Posterior cingulate gyrus (tissue), 11 donors: ENCODE measurements around the gene KLK11.
"Not testable (repeated sequence)": the region's sequence is repeated elsewhere in the genome, so short reads cannot be mapped to it uniquely, and the experiment has no call there.

Experiments
- DNase-seq, 10 donors: peaks; one replicate each; pipeline versions ENCODE4 v3.0.0 to v3.0.0-alpha.2; 2020 to 2021; ENCODE audit warnings: mixed read lengths in 3 of 10
- intact Hi-C: fragments of 100-400 bp; cut with DNase I; formaldehyde crosslinking; loops from one replicate; pipeline ENCODE4 v1.15.1; 2023

KLK11 gene

GRCh38 chr19:51009061-51009891, 17.1 kb downstream of the KLK11 start:
- peak in 1 of 10 donors; percentile 40 for DNase-seq
- intact Hi-C loops, result no loop called here

- intact Hi-C loops, result no loop called here
- DNase-seq, result no peak
Measured at GRCh38 chr19:51007488-51007887, 18.9 kb downstream of the KLK11 start.

GRCh38 chr19:51006406-51006805, 20.0 kb downstream of the KLK11 start:
- intact Hi-C loops, result no loop called here
- DNase-seq, result peak in 1 of 10 donors; percentile 33

- intact Hi-C loops, result no loop called here
- no peak for DNase-seq
Measured at GRCh38 chr19:51005248-51005647, 21.2 kb downstream of the KLK11 start.

- DNase-seq, result no peak
- intact Hi-C loops, result no loop called here
Measured at GRCh38 chr19:51003316-51003715, 23.1 kb downstream of the KLK11 start.

- peak in 1 of 10 donors; percentile 65 for DNase-seq
- intact Hi-C loops, result no loop called here
Measured at GRCh38 chr19:51002542-51003311, 23.7 kb downstream of the KLK11 start.

- no peak for DNase-seq
- intact Hi-C loops, result no loop called here
Measured at GRCh38 chr19:51002089-51002532, 24.3 kb downstream of the KLK11 start.

- intact Hi-C loops, result no loop called here
- no peak for DNase-seq
Measured at GRCh38 chr19:51001515-51001914, 24.9 kb downstream of the KLK11 start, which contains the start of gene KLK8. KLK8 (minus strand) TSS chr19:51001604; CDS start chr19:51001167, 437 bp downstream.

- DNase-seq, result peak in 1 of 10 donors; percentile 37
- intact Hi-C loops, result no loop called here
Measured at GRCh38 chr19:51000981-51001380, 25.4 kb downstream of the KLK11 start.

- DNase-seq, result peak in 1 of 10 donors; percentile 51
- intact Hi-C loops, result no loop called here
Measured at GRCh38 chr19:51000426-51000825, 26.0 kb downstream of the KLK11 start.

- DNase-seq, result no peak
- intact Hi-C loops, result no loop called here
Measured at GRCh38 chr19:50998686-50999085, 27.7 kb downstream of the KLK11 start.

- intact Hi-C loops, result no loop called here
- no peak for DNase-seq
Measured at GRCh38 chr19:50998061-50998460, 28.4 kb downstream of the KLK11 start.

- intact Hi-C loops, result no loop called here
- DNase-seq, result no peak
Measured at GRCh38 chr19:50994129-50994528, 32.3 kb downstream of the KLK11 start.

- intact Hi-C loops, result no loop called here
- DNase-seq, result no peak
Measured at GRCh38 chr19:50992666-50993035, 33.8 kb downstream of the KLK11 start.

GRCh38 chr19:50984416-50984815, 42.0 kb downstream of the KLK11 start:
- DNase-seq, result peak in 1 of 10 donors; percentile 72
- intact Hi-C loops, result not testable (repeated sequence)

- peak in 6 of 10 donors; percentile 19 to 91 (median 58) for DNase-seq
- intact Hi-C loops, result no loop called here
Measured at GRCh38 chr19:50983625-50984292, 42.7 kb downstream of the KLK11 start, which contains the start of gene KLK7. KLK7 (minus strand) TSS chr19:50983917; CDS start chr19:50982399, 1,518 bp downstream.

- intact Hi-C loops, result no loop called here
- peak in 1 of 10 donors; percentile 31 for DNase-seq
Measured at GRCh38 chr19:50982186-50982585, 44.2 kb downstream of the KLK11 start.

GRCh38 chr19:50981587-50982146, 44.7 kb downstream of the KLK11 start:
- DNase-seq, result no peak
- intact Hi-C loops, result no loop called here

- intact Hi-C loops, result no loop called here
- DNase-seq, result no peak
Measured at GRCh38 chr19:50980208-50980607, 46.2 kb downstream of the KLK11 start.

GRCh38 chr19:50979758-50980157, 46.7 kb downstream of the KLK11 start:
- intact Hi-C loops, result no loop called here
- no peak for DNase-seq
